HG03575 (cell line): ENCODE measurements around the gene TRAM2.

ENCODE experiments used
- ATAC-seq: cut with Tn5 transposase; IDR thresholded peaks from one replicate; pipeline ENCODE4 v1.9.1; 2021; ENCODE audit not compliant: unreplicated experiment, insufficient number of reproducible peaks, low FRiP score; ENCODE audit errors: extremely low read depth

Gene TRAM2, protein sequence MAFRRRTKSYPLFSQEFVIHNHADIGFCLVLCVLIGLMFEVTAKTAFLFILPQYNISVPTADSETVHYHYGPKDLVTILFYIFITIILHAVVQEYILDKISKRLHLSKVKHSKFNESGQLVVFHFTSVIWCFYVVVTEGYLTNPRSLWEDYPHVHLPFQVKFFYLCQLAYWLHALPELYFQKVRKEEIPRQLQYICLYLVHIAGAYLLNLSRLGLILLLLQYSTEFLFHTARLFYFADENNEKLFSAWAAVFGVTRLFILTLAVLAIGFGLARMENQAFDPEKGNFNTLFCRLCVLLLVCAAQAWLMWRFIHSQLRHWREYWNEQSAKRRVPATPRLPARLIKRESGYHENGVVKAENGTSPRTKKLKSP

DNA sequence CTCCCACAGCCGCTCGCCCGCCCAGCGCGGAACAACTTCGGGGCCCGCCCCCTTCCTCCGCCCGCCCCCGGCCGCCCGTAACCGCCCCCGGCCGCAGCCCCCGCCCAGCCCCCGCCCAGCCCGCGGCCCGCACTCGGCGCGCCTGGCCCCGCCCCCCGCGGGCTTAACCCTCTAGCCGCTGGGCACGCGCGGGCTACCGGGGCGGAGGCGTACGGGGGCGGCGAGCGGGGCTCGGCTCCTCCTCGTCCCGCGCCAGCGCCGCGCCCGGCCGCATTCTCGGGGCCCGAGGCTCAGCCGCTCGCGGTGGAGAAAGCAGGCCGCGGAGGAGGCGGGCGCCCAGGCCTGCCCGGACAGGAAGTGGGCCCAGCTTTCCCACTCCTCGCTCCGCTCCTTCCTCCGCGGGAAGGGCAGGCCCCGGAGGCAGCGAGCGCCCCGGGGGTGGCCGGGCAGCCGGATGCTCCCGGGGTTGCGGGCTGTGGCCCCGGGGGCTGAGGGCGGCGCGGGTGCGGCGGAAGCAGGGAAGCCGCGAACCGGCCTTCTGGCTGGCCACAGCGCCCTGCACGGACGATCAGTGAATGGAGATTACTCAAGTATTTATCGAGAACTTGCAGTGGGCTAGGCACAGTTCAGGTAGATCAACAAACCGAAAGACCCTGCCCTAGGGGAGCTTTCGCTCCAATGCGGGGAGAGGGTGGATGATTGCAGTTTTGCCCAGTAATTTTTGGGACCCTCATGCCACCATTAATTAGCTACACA is at the start of gene TRAM2:
TSS of gene TRAM2 (minus strand) at position 39 of the 756 bp plus-strand sequence. CDS start 145 bp downstream, outside the sequence.
- peak; percentile 17 for ATAC-seq

DNA sequence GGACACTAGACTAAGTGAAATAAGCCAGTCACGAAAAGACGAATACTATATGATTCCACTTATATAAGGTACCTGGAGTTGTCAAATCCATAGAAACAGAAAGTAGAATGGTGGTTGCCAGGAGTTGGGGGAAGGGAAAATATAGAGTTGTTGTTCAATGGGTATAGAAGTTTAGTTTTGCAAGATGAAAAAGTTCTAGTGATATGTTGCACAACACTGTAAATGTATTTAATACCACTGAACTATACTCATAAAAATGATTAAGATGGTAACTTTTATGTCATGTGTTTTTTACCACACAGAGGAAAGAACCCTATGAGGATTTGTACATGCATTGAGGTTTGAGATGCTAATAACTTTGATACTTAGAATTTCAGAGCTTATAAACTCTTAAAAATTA is 46.0 kb upstream of the TRAM2 start:
- ATAC-seq = no peak

DNA sequence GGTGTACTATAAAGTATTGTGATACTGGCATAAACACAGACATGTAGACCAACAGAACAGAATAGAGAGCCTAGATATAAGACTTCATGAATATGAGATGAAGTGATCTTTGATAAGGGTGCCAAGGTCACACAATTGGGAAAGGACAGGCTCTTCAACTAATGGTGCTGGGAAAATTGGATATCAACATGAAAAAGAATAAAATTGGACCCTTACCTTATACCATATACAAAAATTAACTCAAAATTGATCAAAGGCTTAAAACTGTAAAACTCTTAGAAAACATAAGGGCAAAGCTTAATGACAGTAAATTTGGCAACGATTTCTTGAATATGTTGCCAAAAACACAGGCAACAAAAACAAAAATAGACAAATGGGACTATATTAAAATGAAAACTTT is 44.8 kb upstream of the TRAM2 start:
- no peak for ATAC-seq

DNA sequence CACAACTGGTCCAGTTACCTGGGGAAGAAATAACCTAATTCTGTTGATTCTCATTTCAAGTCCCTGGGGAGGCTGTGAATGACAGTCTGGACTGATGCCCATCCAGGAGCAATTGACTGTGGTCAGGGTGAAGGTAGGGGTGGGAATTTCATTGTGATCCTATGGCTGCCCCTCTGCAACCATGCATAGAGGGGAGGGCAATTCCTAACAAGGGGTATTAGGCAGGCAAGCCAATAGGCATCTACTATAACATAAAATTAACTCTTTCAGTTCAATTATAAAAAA is 44.0 kb upstream of the TRAM2 start:
- no peak for ATAC-seq

DNA sequence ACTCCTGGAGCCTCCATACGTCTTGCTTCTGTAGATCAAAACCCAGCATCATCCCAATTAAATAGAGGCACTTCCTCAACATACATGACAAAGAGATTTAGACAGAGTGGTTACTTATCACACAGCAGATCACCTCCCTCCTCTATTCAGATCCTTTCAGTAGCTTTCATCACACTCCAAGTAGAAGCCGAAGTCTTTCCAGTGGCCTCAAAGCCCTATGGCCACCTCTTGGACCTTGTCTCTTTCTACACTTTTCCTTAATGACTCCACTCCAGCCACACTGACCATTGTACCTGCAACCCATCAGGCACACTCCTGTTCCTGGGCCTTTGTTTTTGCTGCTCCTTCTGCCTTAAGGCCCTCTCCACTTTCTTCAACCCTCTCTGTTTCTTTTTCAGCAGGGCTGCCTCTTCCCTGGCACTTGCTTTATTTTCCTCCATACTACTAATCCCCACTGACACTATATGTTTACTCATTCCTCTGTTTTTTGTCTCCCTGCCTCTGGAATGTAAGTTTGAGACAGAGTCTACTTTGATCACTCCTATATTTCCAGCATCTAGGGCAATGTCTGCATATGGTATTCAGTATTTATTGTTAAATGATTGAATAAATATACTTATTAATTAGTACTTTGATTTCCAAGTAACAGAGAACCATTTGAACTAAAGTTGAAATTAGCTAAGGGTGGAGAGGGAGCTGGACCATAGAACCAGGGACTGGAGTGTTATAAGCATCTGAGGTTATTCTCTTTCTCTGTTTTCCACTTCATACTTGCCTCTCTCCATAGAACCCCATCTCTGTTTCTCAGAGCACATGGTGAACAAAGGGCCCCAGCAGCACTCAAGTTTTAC is 43.4 kb upstream of the TRAM2 start:
- ATAC-seq = no peak

DNA sequence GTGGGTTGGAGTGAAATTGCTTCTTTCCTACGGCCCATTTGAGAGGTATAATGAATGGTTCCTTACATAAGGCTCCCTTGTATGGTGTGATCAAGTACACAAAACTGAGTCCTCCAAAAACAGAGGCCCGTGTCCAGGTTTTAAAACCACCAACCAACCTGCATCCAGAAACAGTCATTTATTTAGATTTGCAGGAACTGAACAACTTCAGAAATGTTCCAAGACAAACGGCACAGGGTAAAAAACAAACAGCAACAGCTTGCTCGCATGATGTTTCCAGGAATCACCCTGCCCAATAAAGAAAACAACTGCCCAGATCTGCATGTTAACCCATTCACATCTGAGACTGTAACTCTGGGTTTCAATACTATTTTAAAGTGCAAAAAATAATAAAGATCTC is 40.2 kb upstream of the TRAM2 start:
- no peak for ATAC-seq

DNA sequence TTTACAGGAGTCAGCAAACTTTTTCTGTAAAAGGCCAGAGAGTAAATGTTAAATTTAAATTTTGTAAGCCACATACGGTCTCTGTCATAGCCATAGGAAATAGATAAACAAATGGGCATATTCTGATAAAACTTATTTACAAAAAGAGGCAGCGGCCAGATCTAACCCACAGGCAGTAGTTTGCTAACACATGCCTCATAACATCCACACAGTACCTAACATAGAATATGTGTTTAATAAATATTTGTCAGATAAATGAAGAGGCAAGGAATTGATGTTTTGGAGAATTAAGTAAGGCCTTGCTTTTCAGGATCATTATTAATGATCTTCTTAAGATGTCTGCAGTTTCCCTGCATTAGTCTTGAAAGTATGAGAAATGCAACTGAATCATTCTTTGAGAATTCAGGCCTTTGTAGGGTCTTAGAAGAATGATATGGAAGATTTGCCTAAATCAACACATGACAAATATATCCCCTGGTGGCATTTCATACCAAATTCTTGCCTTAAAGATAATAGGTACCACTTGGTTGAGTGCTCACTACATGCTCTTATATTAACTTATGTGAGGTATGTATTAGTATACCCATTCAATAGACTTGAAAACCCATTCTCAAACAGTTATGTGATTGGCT is 39.3 kb upstream of the TRAM2 start:
- ATAC-seq = no peak

DNA sequence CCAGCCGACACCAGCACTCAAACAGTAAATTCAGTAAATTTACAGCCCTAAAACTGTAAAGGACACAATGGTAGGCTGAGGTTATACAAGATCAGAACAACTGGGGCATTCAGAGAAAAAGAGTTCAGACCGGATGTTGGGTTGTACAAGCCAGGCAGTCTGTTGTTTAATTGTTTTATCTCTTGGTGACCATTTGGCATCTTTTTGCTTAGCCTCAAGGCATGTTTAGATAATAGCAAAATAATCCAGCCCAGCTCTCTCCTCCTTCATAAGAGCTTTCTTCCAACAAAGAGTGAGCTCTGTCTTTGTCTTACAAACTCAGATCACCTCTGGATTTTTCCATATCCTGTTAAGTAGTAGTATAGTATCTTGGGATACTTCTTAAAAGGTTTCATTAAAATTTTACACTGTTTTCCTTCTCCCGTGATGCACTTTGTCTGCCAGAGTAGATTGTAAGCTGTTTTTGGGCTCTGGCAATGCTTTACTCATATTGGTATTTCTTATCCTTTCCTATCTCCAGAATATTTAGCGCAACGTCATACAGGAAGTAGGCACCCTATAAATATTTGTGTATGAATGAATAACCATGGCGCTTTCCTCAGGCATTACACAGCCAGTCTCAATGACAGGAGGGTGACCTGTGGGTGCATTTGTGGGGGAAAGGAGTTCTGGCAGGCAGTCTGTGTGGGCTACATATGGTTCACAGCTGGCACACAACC is 35.6 kb upstream of the TRAM2 start:
- no peak for ATAC-seq

DNA sequence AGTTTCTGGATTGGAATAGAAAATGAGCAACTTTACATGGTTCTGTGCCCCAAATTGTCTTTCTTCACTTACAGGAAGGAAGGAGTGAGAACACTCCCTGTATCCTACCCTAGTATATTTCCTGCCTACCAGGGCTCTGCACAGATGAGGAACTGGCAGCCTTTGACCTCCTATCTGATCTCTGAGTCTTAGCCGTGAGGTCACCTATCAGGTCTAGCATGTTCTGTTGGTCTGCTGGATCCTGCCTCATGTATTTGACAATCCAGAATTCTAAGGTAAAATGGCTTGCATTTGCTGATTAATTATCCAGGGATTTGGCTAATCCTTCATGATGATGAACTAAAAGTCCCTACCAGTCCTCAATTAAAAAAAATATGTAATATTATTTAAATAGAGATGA is 35.0 kb upstream of the TRAM2 start:
- ATAC-seq = no peak

DNA sequence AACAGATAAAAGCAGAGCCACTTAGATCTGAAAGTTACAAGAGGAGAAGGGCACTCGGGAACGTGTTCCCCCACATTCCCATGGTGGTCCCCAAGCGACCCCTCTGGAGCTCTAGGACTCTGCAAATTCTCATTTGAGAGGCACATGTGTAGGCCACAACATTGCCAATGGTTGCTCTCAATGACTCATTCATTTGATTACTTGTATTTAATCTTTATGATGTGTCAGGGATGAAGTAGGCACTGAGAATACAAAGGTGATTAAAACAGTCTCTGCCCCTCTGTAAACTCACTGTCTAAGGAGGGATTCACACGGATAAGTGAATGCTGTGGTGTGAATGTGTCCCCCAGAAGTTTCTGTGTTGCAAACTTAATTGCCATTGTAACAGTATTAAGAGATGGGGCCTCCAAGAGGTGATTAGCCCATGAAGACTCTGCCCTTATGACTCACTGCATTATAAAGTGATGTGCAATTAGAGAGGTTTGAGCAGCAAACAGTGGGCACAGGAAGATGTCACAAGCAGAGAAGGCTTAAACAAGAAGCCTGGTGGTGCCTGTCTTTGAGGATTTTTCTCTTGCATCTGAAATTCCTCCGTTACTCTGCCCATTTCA is 34.0 kb upstream of the TRAM2 start:
- ATAC-seq = no peak

DNA sequence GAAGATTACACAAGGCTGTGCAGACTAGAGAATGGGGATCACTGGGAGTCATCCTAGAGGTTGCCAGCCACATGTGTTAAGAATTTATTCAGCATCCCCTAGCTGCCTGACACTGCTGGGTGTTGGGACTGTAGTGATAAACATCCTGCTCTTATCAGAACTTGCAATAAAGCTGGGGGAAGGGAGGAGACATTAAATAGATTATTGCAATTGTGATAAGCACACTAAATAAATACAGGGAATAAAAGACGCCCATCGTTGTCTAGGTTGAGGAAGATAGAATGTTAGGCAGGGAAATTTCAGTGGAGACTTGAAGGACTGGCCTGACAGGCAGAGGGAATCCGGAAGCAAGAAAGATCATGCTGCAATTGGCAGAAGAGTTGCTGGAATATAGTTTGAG is 33.2 kb upstream of the TRAM2 start:
- no peak for ATAC-seq

DNA sequence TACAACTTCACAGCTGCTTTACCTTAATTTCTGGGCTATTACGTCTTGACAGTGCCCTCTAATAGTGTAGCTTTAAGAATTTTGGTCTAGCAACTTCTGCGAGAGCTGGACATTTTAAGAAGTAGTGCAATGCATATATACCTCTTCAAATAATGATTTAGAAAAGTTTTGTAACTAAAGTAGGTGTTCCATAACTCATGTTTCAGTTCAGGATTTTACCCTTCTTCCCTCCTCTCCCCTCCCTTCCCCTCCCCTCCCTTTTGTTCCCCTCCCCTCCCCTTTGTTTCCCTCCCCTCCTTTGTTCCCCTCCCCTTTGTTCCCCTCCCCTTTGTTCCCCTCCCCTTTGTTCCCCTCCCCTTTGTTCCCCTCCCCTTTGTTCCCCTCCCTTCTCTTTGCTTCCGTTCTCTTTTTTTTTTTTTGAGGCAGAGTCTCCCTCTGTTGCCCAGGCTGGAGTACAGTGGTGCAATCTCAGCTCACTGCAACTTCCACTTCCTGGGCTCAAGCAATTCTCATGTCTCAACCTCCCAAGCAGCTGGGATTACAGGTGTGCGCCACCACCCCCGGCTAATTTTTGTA is 28.8 kb upstream of the TRAM2 start:
- ATAC-seq = no peak

DNA sequence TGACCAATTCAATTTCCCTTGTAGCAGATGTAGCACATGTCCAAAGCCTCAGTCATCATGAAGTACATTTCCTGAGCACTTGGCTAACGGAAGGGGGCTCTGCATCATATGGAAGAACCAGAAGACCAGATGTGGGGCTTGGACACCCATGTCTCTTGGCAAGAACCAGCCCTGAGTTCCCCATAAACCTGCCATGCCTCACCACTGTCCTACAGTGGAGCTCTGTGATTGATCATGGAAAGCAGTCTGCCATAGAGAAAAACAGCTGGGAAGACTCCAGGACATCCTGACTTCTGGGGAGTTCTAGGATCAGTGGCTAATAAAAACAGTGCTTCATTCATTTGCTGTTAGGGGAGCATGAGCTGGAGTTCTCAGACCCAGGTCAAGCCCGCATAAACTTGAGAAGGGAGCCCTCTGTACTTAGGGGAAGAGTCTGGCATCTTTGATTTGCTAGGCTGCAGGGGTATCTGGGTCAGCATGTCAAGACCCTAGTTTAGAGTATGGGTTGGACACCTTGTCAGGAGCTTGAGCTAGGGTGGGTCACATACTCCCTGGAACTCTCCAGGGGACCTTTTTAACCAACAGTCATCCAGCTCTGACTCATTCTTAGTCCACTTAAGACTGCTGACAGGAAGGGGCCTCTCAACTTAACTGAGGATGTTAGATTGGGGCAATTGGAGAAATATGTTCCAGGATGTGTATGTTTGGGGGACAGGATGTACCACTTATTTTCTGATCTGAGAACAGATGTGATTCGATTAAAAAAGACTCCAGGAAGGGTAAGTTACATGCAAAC is 26.3 kb upstream of the TRAM2 start:
- no peak for ATAC-seq

DNA sequence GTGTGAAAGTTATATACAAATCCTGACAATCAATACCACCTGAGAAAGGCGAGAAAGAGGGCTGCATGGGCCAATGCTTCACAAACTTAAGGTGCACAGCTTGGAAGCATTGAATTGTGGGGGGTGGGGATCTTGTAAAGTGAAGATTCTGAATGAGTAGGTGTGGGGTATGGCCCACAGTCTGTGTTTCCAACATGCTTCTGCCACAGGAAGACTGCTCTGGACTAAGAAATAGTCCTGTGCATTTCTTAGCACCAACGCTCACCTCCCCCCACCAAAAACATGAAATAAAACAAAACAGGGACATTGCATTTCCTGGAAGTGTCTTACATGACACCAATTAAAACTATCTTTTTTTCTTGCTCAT is 21.9 kb upstream of the TRAM2 start:
- ATAC-seq = no peak

DNA sequence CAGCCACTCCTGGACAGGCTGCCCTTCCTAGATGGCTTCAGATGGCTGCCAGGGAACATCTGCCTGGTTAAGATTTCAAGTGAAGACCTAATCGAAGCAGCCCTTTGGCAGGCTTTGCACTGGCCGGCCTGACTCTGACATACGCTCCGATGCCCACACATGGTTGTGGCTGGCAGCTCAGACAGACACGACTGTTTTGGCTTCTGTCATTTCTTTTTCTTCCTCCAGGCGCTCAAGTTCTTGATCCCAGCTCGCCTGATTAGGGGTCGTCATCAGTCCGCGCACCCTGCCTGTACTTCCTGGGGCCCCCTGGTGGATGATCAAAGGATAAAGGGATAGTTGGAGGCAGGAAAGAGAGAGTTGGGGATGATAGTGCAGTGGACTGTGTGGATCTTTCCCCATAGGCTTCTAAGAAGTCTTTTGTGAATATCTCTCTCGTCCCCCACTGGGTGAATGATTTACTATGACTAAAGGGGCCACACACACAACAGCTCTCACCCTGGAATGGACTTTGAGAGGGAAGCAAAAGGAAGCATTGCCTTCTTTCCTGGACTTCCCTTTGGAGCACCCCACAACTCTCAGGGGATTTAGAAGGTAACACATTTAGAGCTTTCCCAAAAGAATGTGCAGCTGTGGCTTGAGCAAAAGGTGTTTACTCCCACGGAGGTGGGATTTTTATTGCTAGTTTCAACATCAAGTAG is 21.4 kb upstream of the TRAM2 start:
- no peak for ATAC-seq

DNA sequence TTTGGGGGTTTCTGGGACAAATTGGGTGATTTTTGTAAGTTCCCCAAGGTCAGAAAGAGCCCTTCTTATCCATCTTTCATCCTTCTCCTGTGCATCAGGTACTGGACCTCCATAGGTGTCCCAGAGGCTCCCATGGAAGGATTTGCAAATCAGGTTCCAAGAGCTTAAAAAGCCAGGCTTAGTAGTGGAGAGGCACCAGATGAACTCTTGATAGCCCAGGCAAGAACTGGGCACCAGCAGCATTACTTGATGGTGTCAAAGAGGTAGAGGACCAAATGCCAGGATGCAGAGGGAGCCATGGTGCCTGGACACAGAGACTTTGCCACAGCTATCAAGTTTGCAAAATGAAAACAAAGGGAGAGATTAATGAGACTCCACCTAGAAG is 20.9 kb upstream of the TRAM2 start:
- no peak for ATAC-seq
